Parathyroid adenoma (tissue), 2 donors: ENCODE data around the gene SLC10A7.

Source experiments
- H2AFZ ChIP-seq: fragments of 300-600 bp; sonication (generic); one replicate; pipeline ENCODE4 v1.7.0; 2017; ENCODE audit warnings: antibody characterized with exemption, mild to moderate bottlenecking
- H3K27ac ChIP-seq: fragments of 300-600 bp; sonication (generic); one replicate; pipeline ENCODE4 v1.7.0; 2017
- H3K27me3 ChIP-seq: fragments of 300-600 bp; sonication (generic); one replicate; pipeline ENCODE4 v1.7.0; 2017; ENCODE audit warnings: low read length; ENCODE audit not compliant: control insufficient read depth, insufficient read depth
- H3K36me3 ChIP-seq: fragments of 300-600 bp; sonication (generic); one replicate; pipeline ENCODE4 v1.7.0; 2017; ENCODE audit warnings: low read length; ENCODE audit not compliant: control insufficient read depth, insufficient read depth
- H3K4me1 ChIP-seq: fragments of 300-600 bp; sonication (generic); one replicate; pipeline ENCODE4 v1.7.0; 2017; ENCODE audit warnings: control low read depth
- H3K4me2 ChIP-seq: fragments of 300-600 bp; sonication (generic); one replicate; pipeline ENCODE4 v1.7.0; 2017; ENCODE audit warnings: low read length
- H3K4me3 ChIP-seq: fragments of 300-600 bp; sonication (generic); one replicate; pipeline ENCODE4 v1.7.0; 2017; ENCODE audit warnings: low read depth, low read length
- H3K79me2 ChIP-seq: fragments of 300-600 bp; sonication (generic); one replicate; pipeline ENCODE4 v1.7.0; 2017; ENCODE audit warnings: control low read depth
- H3K9ac ChIP-seq: fragments of 300-600 bp; sonication (generic); one replicate; pipeline ENCODE4 v1.7.0; 2017; ENCODE audit warnings: mild to moderate bottlenecking
- H3K9me3 ChIP-seq: fragments of 300-600 bp; sonication (generic); one replicate; pipeline ENCODE4 v1.7.0; 2017; ENCODE audit warnings: low read length; ENCODE audit not compliant: control insufficient read depth
- CTCF ChIP-seq: fragments of 300-600 bp; sonication (generic); IDR thresholded peaks from one replicate; pipeline ENCODE4 v1.7.0; 2017; ENCODE audit warnings: antibody characterized with exemption, mild to moderate bottlenecking
- donor health status: primary hyperparathyroidism.

Gene SLC10A7

GRCh38 chr4:146478009-146478408, 43.7 kb downstream of the SLC10A7 start:
- Histone ChIP-seq H3K4me2 (no peak overlapping the region), H3K4me1 (no peaks in the 10 kb centered on the region), H3K27ac (no peak overlapping the region), H3K79me2 (no peaks in the 10 kb centered on the region), H3K9ac (no peak overlapping the region), H3K9me3 (no peaks in the 10 kb centered on the region), H2AFZ (no peak overlapping the region), H3K27me3 (no peaks in the 10 kb centered on the region), H3K4me3 (no peak overlapping the region), H3K36me3 (no peaks in the 10 kb centered on the region)
- TF ChIP-seq CTCF: no peak

GRCh38 chr4:146477054-146477453, 44.7 kb downstream of the SLC10A7 start:
- no peaks in the 10 kb centered on the region for H3K36me3 ChIP-seq
- no peaks in the 10 kb centered on the region for H3K4me1 ChIP-seq
- no peak overlapping the region for H3K9ac ChIP-seq
- H2AFZ ChIP-seq: no peak overlapping the region
- no peaks in the 10 kb centered on the region for H3K27me3 ChIP-seq
- H3K4me3 ChIP-seq: no peak overlapping the region
- no peak overlapping the region for H3K4me2 ChIP-seq
- TF ChIP-seq CTCF: no peak
- no peaks in the 10 kb centered on the region for H3K9me3 ChIP-seq
- H3K79me2 ChIP-seq: no peaks in the 10 kb centered on the region
- no peak overlapping the region for H3K27ac ChIP-seq

GRCh38 chr4:146472404-146472803, 49.3 kb downstream of the SLC10A7 start:
- Histone ChIP-seq H3K79me2 (no peaks in the 10 kb centered on the region), H3K36me3 (no peaks in the 10 kb centered on the region), H3K9ac (no peak overlapping the region), H3K27me3 (no peaks in the 10 kb centered on the region), H3K9me3 (no peaks in the 10 kb centered on the region), H3K4me1 (no peaks in the 10 kb centered on the region), H3K27ac (no peak overlapping the region), H3K4me3 (no peak overlapping the region), H2AFZ (no peak overlapping the region), H3K4me2 (no peak overlapping the region)
- TF ChIP-seq CTCF: no peak

- no peaks in the 10 kb centered on the region for H3K36me3 ChIP-seq
- H3K27me3 ChIP-seq: no peaks in the 10 kb centered on the region
- no peak for TF ChIP-seq CTCF
- no peaks in the 10 kb centered on the region for H3K4me1 ChIP-seq
- no peak overlapping the region for H2AFZ ChIP-seq
- no peaks in the 10 kb centered on the region for H3K9me3 ChIP-seq
- H3K79me2 ChIP-seq: no peaks in the 10 kb centered on the region
- H3K4me3 ChIP-seq: no peak overlapping the region
- no peak overlapping the region for H3K4me2 ChIP-seq
- H3K9ac ChIP-seq: no peak overlapping the region
- H3K27ac ChIP-seq: no peak overlapping the region
Measured at GRCh38 chr4:146470604-146471003, 51.1 kb downstream of the SLC10A7 start.

GRCh38 chr4:146469022-146469421, 52.7 kb downstream of the SLC10A7 start:
- no peaks in the 10 kb centered on the region for H3K9me3 ChIP-seq
- H3K9ac ChIP-seq: no peak overlapping the region
- H3K4me2 ChIP-seq: no peak overlapping the region
- TF ChIP-seq CTCF: no peak
- no peak overlapping the region for H3K4me3 ChIP-seq
- H3K79me2 ChIP-seq: no peaks in the 10 kb centered on the region
- H2AFZ ChIP-seq: no peak overlapping the region
- no peaks in the 10 kb centered on the region for H3K4me1 ChIP-seq
- no peaks in the 10 kb centered on the region for H3K36me3 ChIP-seq
- no peak overlapping the region for H3K27ac ChIP-seq
- H3K27me3 ChIP-seq: no peaks in the 10 kb centered on the region
